Measurements from ENCODE around the gene SOAT1.

- TF ChIP-seq POLR2AphosphoS5 (IDR thresholded peaks at IDR 0.05; ENCODE audit: low read depth, low read length), result no peak
- TF ChIP-seq REST (IDR thresholded peaks at IDR 0.05; ENCODE audit: low read depth, low read length), result no peak
- no peak for TF ChIP-seq CTCF (IDR thresholded peaks at IDR 0.05)
- TF ChIP-seq MXI1 (IDR thresholded peaks at IDR 0.05; ENCODE audit: low read depth, low read length), result no peak
- TF ChIP-seq SIN3A (IDR thresholded peaks at IDR 0.05; ENCODE audit: borderline replicate concordance, low read depth, low read length), result no peak
Observed at GRCh38 chr1:179384027-179384426, 90.4 kb downstream of the SOAT1 start.

All from SK-N-SH (cell line).